Neuronal stem cell (in vitro differentiated cells): ENCODE data around the gene SYT14.
"Not testable (repeated sequence)": the region's sequence is repeated elsewhere in the genome, so short reads cannot be mapped to it uniquely, and the experiment has no call there.

Experiments used
- DNase-seq: peaks from one replicate; pipeline ENCODE4 v3.0.0-alpha.2; 2013; ENCODE audit warnings: low spot score
- H2AFZ ChIP-seq: one replicate; pipeline ENCODE4 v1.6.1; 2013; ENCODE audit warnings: mild to moderate bottlenecking, low read length, inconsistent platforms
- H2AK5ac ChIP-seq: 2 replicates; pipeline ENCODE4 v1.6.1; 2013; ENCODE audit warnings: low read depth, mild to moderate bottlenecking, inconsistent platforms, low read length, moderate library complexity, mixed read lengths
- H2BK120ac ChIP-seq: 2 replicates; pipeline ENCODE4 v1.6.1; 2013; ENCODE audit warnings: low read depth, mild to moderate bottlenecking, inconsistent platforms, low read length, moderate library complexity, mixed read lengths
- H2BK12ac ChIP-seq: one replicate; pipeline ENCODE4 v1.6.1; 2013; ENCODE audit warnings: low read length, inconsistent platforms
- H2BK15ac ChIP-seq: 2 replicates; pipeline ENCODE4 v1.6.1; 2013; ENCODE audit warnings: mild to moderate bottlenecking, low read length, inconsistent platforms, mixed read lengths
- H2BK5ac ChIP-seq: one replicate; pipeline ENCODE4 v1.6.1; 2013; ENCODE audit warnings: inconsistent platforms, mild to moderate bottlenecking, low read length, moderate library complexity
- H3K14ac ChIP-seq: one replicate; pipeline ENCODE4 v1.6.1; 2013; ENCODE audit warnings: low read length, inconsistent platforms
- H3K18ac ChIP-seq: 2 replicates; pipeline ENCODE4 v1.6.1; 2013; ENCODE audit warnings: low read length, inconsistent platforms
- H3K23ac ChIP-seq: 2 replicates; pipeline ENCODE4 v1.6.1; 2013; ENCODE audit warnings: low read depth, mild to moderate bottlenecking, mixed read lengths, low read length, inconsistent platforms; ENCODE audit not compliant: poor library complexity
- H3K27ac ChIP-seq: replicated peaks from 3 replicates; pipeline ENCODE4 v1.5.1; 2013; ENCODE audit warnings: low read length, inconsistent platforms
- H3K27me3 ChIP-seq, 3 experiments: 2 replicates each; pipeline ENCODE4 v1.6.1; 2013; ENCODE audit warnings: low read length in 3 of 3, mild to moderate bottlenecking in 2 of 3, inconsistent platforms in 1 of 3, low read depth in 1 of 3, mixed read lengths in 1 of 3, moderate library complexity in 1 of 3; ENCODE audit not compliant: control insufficient read depth in 3 of 3, insufficient read depth in 3 of 3
- H3K36me3 ChIP-seq, 2 donors: replicated peaks in 1 of 2; 2 replicates each; pipeline ENCODE4 v1.6.1; 2013; ENCODE audit warnings: low read length in 2 of 2; ENCODE audit not compliant: control insufficient read depth in 2 of 2, insufficient read depth in 2 of 2
- H3K4ac ChIP-seq: 2 replicates; pipeline ENCODE4 v1.6.1; 2013; ENCODE audit warnings: inconsistent platforms, mild to moderate bottlenecking, low read length, moderate library complexity
- H3K4me1 ChIP-seq, 2 donors: 1 replicate in 1 of 2; 2 replicates in 1 of 2; pipeline ENCODE4 v1.6.1; 2013; ENCODE audit warnings: low read length in 2 of 2, low read depth in 1 of 2; ENCODE audit not compliant: control insufficient read depth in 2 of 2, insufficient read depth in 1 of 2
- H3K4me2 ChIP-seq: one replicate; pipeline ENCODE4 v1.6.1; 2013; ENCODE audit warnings: mild to moderate bottlenecking, low read length, inconsistent platforms; ENCODE audit not compliant: insufficient read depth, poor library complexity, severe bottlenecking
- H3K4me3 ChIP-seq, 2 donors: 2 replicates each; pipeline ENCODE4 v1.5.1; 2013; ENCODE audit warnings: low read length in 2 of 2, mild to moderate bottlenecking in 2 of 2, inconsistent platforms in 1 of 2, moderate library complexity in 1 of 2
- H3K79me1 ChIP-seq: one replicate; pipeline ENCODE4 v1.6.1; 2013; ENCODE audit warnings: low read depth, mild to moderate bottlenecking, inconsistent platforms, low read length, moderate library complexity
- H3K9ac ChIP-seq: one replicate; pipeline ENCODE4 v1.6.1; 2013; ENCODE audit warnings: mild to moderate bottlenecking, low read depth, low read length, inconsistent platforms; ENCODE audit not compliant: poor library complexity
- H3K9me3 ChIP-seq, 2 donors: replicated peaks in 1 of 2; 2 replicates each; pipeline versions ENCODE3 to v1.6.1; 2013; ENCODE audit warnings: low read length in 2 of 2, mild to moderate bottlenecking in 2 of 2, inconsistent platforms in 1 of 2, low read depth in 1 of 2, mixed read lengths in 1 of 2, moderate library complexity in 1 of 2; ENCODE audit not compliant: control insufficient read depth in 2 of 2, insufficient read depth in 1 of 2
- H4K8ac ChIP-seq: one replicate; pipeline ENCODE4 v1.6.1; 2013; ENCODE audit warnings: low read depth, mild to moderate bottlenecking, inconsistent platforms, low read length, moderate library complexity
- H4K91ac ChIP-seq: one replicate; pipeline ENCODE4 v1.6.1; 2013; ENCODE audit warnings: low read length, low read depth, mild to moderate bottlenecking, inconsistent platforms; ENCODE audit not compliant: poor library complexity
- WGBS, 2 donors: extraction: QIAGEN DNeasy Blood & Tissue Kit; methylation state at CpG; one replicate each; pipeline ENCODE4 v1.1.7; 2013; ENCODE audit warnings: missing lambda C conversion rate in 2 of 2, mixed read lengths in 1 of 2; ENCODE audit not compliant: insufficient read length in 2 of 2, insufficient replicate concordance in 1 of 2; ENCODE audit errors: extremely low coverage in 2 of 2; 5-methylcytosine and 5-hydroxymethylcytosine counted together

Gene SYT14

DNA sequence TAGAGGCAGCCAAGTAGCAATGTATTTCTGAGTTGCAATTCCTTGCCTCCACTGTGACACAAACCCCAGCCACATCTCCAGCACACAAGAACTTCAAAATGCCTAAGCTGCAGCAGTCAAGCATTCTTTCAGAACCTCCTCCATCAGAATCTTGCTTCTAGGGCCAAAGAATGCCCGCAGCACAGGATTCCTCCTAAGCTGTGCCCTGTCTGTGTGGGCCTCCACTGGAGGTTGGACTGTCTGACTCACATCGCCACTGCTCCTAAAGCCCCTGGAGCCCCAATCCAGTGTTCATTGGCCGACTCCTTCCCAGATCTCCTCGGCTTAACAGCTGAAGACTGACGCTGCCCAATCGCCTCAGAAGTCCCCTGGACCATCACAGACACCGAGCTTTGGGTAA, 251.4 kb downstream of the SYT14 start:
- WGBS, 2 donors = no CpG with 5 or more reads among the region's 7 CpGs
- no peak overlapping the region for H3K4me3 ChIP-seq

DNA sequence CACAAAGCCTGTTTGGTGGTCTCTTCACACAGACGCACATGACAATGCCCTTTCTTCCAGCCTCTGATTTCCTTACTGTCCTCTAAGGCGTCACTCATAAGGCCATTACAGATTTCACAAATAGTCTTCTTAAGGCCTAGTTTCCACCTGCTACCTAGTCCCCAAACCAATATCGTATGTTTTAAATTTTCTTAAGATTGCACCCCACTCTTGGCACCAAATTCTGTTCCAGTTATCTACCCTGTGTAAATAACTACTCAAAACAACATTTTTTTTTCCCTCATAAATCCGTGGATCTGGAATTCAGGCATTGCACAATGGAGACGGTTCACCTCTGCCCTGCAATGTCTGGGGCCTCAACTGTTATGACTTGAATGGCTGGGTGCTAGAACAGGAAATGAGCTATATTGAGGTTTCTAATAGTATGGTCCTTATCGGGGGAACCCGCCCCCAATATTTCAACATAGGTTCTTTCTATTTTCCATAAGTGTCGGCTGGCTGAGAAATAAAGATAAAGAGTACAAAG, 257.7 kb downstream of the SYT14 start:
- no peak for DNase-seq
- H3K9me3 ChIP-seq = peaks cover 7 to 8% of the 10 kb centered on the region in 2 donors
- no peak overlapping the region for H3K4ac ChIP-seq
- no peaks in the 10 kb centered on the region for H3K36me3 ChIP-seq
- H3K4me2 ChIP-seq = no peak overlapping the region
- H4K91ac ChIP-seq = no peak overlapping the region
- no peak overlapping the region for H3K18ac ChIP-seq
- H3K23ac ChIP-seq = no peak overlapping the region
- no peak overlapping the region for H2AK5ac ChIP-seq
- H2BK15ac ChIP-seq = no peak overlapping the region
- H3K4me1 ChIP-seq = no peaks in the 10 kb centered on the region
- no peak overlapping the region for H3K9ac ChIP-seq
- no peak overlapping the region for H2BK120ac ChIP-seq
- H4K8ac ChIP-seq = no peak overlapping the region
- H3K79me1 ChIP-seq = no peaks in the 10 kb centered on the region
- H3K27me3 ChIP-seq = no peaks in the 10 kb centered on the region
- no peak overlapping the region for H2BK5ac ChIP-seq
- no CpG with 5 or more reads among the region's 8 CpGs for WGBS, 2 donors
- H2BK12ac ChIP-seq = no peak overlapping the region
- no peak overlapping the region for H3K14ac ChIP-seq
- no peak overlapping the region for H2AFZ ChIP-seq
- no peak overlapping the region for H3K27ac ChIP-seq
- H3K4me3 ChIP-seq = no peak overlapping the region

More for the DNA sequence above, 251.4 kb downstream of the SYT14 start:
- H2AFZ ChIP-seq = no peak overlapping the region
- H2BK120ac ChIP-seq = no peak overlapping the region
- H3K18ac ChIP-seq = no peak overlapping the region
- H2BK5ac ChIP-seq = no peak overlapping the region
- H3K27ac ChIP-seq = no peak overlapping the region
- peaks cover 0 to 6% (median 0%) of the 10 kb centered on the region in 3 experiments for H3K27me3 ChIP-seq
- no peak overlapping the region for H4K8ac ChIP-seq
- H3K14ac ChIP-seq = no peak overlapping the region
- H3K4ac ChIP-seq = no peak overlapping the region
- no peak overlapping the region for H2BK12ac ChIP-seq
- no peaks in the 10 kb centered on the region for H3K9me3 ChIP-seq
- H4K91ac ChIP-seq = no peak overlapping the region
- H2BK15ac ChIP-seq = no peak overlapping the region
- no peak for DNase-seq
- no peaks in the 10 kb centered on the region for H3K36me3 ChIP-seq
- no peak overlapping the region for H2AK5ac ChIP-seq
- no peak overlapping the region for H3K23ac ChIP-seq
- no peak overlapping the region for H3K9ac ChIP-seq
- H3K79me1 ChIP-seq = no peaks in the 10 kb centered on the region
- H3K4me1 ChIP-seq = no peaks in the 10 kb centered on the region
- H3K4me2 ChIP-seq = no peak overlapping the region

DNA sequence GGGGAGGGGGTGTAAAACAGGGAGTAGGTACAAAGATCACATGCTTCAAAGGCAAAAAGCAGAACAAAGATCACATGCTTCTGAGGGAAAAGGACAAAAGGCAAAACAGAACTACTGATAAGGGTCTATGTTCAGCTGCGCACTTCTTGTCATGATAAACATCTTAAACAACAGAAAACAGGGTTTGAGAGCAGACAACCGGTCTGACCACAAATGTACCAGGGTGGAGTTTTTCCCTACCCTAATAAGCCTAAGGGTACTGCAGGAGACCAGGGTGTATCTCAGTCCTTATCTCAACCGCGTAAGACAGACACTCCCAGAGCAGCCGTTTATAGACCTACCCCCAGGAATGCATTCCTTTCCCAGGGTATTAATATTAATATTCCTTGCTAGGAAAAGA, 258.2 kb downstream of the SYT14 start:
- not testable (repeated sequence) for H3K9me3 ChIP-seq, H3K4ac ChIP-seq, H2AK5ac ChIP-seq, H3K4me3 ChIP-seq, H3K36me3 ChIP-seq, H4K8ac ChIP-seq, H3K27me3 ChIP-seq, H2AFZ ChIP-seq, H3K14ac ChIP-seq, H2BK120ac ChIP-seq, H3K4me1 ChIP-seq, H3K23ac ChIP-seq, H2BK15ac ChIP-seq, H3K9ac ChIP-seq, H3K18ac ChIP-seq, H4K91ac ChIP-seq, H3K4me2 ChIP-seq, DNase-seq, H2BK12ac ChIP-seq, H3K79me1 ChIP-seq, H2BK5ac ChIP-seq, H3K27ac ChIP-seq
- WGBS, 2 donors = no CpG with 5 or more reads among the region's 5 CpGs

- Histone ChIP-seq H2BK15ac (no peak overlapping the region), H3K9ac (no peak overlapping the region), H3K79me1 (no peaks in the 10 kb centered on the region), H2AFZ (no peak overlapping the region), H3K23ac (no peak overlapping the region), H2BK120ac (no peak overlapping the region), H3K4me3 (no peak overlapping the region), H3K36me3 (no peaks in the 10 kb centered on the region), H3K18ac (no peak overlapping the region), H3K4ac (no peak overlapping the region), H3K4me1 (no peaks in the 10 kb centered on the region), H4K91ac (no peak overlapping the region), H2BK12ac (no peak overlapping the region), H4K8ac (no peak overlapping the region), H3K27ac (no peak overlapping the region), H2AK5ac (no peak overlapping the region), H3K9me3 (peaks cover 7 to 8% of the 10 kb centered on the region in 2 donors), H3K27me3 (no peaks in the 10 kb centered on the region), H3K4me2 (no peak overlapping the region), H2BK5ac (no peak overlapping the region), H3K14ac (no peak overlapping the region)
- WGBS, 2 donors = no CpG with 5 or more reads among the region's 3 CpGs
- DNase-seq = no peak
These were observed 260.8 kb downstream of the SYT14 start for GRCh38 chr1:210198840-210199239.
